ENCODE measurements around the gene INPP5E.

- TF ChIP-seq, protein P1, sequence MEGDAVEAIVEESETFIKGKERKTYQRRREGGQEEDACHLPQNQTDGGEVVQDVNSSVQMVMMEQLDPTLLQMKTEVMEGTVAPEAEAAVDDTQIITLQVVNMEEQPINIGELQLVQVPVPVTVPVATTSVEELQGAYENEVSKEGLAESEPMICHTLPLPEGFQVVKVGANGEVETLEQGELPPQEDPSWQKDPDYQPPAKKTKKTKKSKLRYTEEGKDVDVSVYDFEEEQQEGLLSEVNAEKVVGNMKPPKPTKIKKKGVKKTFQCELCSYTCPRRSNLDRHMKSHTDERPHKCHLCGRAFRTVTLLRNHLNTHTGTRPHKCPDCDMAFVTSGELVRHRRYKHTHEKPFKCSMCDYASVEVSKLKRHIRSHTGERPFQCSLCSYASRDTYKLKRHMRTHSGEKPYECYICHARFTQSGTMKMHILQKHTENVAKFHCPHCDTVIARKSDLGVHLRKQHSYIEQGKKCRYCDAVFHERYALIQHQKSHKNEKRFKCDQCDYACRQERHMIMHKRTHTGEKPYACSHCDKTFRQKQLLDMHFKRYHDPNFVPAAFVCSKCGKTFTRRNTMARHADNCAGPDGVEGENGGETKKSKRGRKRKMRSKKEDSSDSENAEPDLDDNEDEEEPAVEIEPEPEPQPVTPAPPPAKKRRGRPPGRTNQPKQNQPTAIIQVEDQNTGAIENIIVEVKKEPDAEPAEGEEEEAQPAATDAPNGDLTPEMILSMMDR (conservative IDR thresholded peaks at IDR 0.05; ENCODE audit: low read depth in 2 of 2) = peak; percentile 32 to 36
- TF ChIP-seq POLR2AphosphoS5 (IDR thresholded peaks at IDR 0.05; ENCODE audit: low read depth) (no peak), REST (IDR thresholded peaks at IDR 0.05; ENCODE audit: unreplicated experiment) (no peak)
Observed at GRCh38 chr9:136451221-136451877, 11.7 kb upstream of the INPP5E start.
